CD4-positive, alpha-beta T cell treated with Interleukin-15 for 4 hours (primary cell): Measurements from ENCODE around the gene GRK6.

Experiments used
- DNase-seq: peaks from one replicate; pipeline ENCODE4 v3.0.0-alpha.2; 2020; ENCODE audit warnings: low spot score

Gene GRK6

DNA sequence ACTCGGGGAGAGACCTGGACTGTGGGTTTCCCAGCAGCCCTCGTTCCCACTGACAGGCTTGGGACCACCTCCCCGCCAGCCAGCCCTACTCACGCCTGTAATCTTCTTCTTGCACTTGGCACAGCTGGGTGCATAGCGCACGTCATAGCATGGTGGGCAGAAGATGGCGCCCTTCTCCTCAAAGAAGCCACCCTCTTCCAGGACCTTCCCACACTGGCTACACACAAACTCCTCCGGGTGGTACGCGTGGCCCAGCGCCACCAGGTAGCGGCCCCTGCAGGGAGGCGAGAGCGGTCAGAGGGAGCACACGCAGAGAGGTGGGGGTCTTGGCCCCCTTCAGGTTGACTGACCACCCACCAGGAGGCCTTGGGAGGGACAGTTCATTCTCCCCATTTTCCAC, 61.5 kb downstream of the GRK6 start:
- no peak for DNase-seq

DNA sequence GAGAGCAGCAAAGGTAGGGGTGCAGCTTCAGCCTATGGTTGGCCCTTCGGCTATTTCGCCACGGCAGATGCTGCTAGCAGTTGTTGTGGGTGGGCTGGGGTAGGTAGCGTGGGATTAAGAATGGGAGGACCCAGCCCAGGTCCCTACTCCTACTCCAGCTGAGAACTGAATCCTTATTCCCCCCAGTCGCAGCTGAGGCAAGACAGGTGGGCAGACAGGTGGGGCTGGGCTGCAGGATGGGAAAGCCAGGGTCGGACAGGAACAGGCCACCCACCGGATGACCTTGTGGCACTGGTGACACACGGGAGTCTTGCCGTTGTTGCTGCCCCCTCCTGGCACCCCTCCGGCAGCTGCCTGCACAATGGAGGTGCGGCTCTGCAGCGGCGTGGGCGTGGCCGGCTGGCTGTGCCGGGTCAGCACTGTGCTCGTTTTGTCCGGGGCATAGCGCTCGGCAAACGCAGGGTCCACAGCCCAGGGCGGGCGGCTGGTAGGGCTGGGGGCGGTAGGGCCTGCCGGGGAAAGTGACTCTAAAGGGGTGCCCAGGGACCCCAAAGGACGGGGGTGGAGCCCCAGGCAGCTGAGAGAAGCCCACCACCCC, 62.7 kb downstream of the GRK6 start:
- DNase-seq: no peak

DNA sequence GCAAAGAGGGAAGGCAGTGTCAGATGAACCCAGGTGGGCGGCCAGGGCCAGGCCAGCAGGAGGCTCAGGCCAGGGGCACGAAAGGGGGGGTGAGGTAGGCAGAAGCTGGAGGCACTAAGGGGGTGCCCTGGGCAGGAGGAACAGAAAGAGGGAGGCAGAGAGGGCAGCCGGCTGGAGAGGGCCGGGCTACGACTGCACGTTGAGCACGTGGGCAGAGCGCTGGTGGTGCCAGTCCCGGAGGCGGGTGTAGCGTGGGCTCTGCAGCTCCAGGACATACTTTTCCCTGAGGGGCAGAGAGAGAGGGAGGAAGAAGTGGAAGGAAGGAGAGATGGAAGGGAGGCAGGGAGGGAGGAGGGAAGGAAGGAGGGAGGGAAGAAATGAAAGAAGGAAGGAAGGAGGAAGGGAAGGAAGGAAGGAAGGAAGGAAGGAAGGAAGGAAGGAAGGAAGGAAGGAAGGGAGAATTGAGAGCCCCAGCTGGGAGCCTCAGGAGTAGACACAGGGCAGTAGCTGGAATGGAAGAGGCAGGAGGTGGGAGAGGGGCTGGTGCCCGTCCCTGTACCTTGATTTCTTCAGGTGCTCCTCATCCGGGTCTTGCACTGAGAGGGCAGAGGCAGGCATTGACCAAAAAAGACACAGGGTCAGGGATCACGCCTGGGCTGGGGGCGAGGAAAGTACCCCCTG, 64.0 kb downstream of the GRK6 start:
- DNase-seq: no peak

DNA sequence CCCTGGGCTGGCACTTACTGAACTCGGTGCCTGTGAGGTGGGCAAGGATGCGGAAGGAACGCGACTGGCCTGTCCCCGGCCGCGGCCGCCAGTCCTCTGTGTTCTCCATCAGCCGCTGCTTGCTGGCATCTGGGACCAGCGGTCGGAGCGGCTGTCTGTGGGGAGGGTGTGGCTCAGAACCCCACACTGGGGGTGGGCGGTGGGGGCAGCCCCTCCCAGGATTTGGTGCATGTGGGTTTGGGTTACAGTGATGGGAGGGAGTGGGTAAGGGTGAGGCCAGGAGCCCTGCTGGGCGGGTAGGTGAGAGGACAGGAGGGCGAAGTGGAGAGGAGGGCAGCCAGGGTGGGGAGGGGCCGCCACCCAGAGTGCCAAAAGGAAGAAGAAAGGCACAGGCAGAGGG, 64.5 kb downstream of the GRK6 start:
- DNase-seq: no peak

DNA sequence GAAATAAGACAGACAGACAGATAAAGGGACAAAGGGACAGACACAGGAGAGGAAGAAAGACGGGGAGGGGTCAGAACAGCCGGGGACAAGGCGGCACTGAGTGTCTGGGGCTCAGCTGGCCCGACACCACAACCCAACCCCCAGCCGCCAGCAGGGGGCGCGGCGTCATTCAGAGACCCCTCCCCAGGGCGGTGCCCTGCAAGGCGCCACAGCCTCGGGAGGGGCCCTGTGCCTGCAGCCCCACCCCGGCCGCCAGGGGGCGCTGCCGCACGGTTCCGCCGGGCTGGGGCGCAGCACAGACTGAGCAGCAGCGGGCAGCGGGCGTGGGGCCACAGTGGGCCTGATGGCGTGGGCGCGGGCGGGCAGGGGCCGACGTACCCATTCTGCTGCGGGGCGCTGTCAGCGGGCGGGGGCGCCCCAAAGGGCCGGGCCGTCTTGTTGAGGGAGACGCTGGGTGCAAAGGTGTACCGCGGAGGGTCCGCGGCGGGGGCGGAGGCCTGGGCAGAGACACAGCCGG, 65.0 kb downstream of the GRK6 start:
- no peak for DNase-seq

DNA sequence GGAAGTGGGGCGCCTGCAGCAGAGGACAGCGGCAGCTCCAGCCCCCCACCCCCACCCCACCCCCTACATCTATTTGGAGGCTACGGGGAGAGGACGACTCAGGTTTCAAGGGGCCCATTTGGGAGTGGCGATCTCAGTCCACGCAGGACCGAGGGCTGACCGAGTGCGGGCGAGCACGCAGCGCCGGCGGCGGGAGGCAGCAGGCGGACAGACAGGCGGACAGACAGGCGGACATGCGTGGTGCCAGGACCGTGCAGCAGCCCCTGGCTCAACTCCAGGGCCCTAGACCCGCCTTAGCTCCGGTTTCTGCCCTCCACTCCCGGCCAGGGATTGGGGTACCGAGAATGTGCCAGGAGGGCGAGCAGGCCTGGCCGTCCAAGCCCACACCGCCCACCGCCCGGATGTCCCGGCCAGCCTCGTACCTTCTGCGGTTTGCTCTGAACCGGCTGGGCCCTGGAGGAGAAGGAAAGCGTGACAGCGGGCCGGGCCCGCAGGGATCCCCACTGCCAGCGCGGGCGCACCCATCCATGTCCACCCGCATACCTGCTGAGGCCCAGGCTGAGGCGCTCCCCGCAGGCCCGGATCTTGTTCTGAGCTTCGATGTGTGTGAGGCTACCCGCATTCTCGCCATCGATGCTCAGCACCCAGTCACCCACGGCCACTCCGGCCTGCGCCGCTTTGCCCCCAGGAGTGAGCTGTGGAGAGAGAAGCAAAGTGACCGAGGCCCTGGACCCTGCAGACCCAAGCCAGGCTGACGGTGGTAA, 65.7 kb downstream of the GRK6 start:
- DNase-seq: no peak
